Ovary (tissue), 3 donors: ENCODE results near the gene NEK4.

Source experiments
- CTCF ChIP-seq, 3 donors: fragments of 450-650 bp in 2 of 3; fragments of 200-600 bp in 1 of 3; IDR thresholded peaks; one replicate each; pipeline versions ENCODE4 v1.5.1 to v1.8.0; 2016 to 2022; ENCODE audit warnings: antibody characterized with exemption in 3 of 3, mild to moderate bottlenecking in 1 of 3
- POLR2A ChIP-seq: fragments of 450-650 bp; IDR thresholded peaks from one replicate; pipeline ENCODE4 v1.6.1; 2017; ENCODE audit warnings: antibody characterized with exemption, mild to moderate bottlenecking, moderate library complexity
- donor health status: DM: no; HTN: no; CAD: no.

- TF ChIP-seq CTCF (IDR thresholded peaks at IDR 0.05) (no peak), POLR2A (no peak)
These were observed 27.0 kb downstream of the NEK4 start for GRCh38 chr3:52743721-52744120.
